KMS-11 (cell line): ENCODE measurements around the gene ACMSD.

Experiments used
- H2AFZ ChIP-seq: fragments of 200-600 bp; sonication (generic); 2 replicates; pipeline ENCODE4 v1.6.1; 2016; ENCODE audit warnings: antibody characterized with exemption, mixed run types, low read depth
- H3K27ac ChIP-seq: fragments of 200-600 bp; sonication (generic); 2 replicates; pipeline ENCODE4 v1.6.1; 2016; ENCODE audit warnings: mild to moderate bottlenecking, mixed run types
- H3K27me3 ChIP-seq: fragments of 200-600 bp; sonication (generic); 2 replicates; pipeline ENCODE4 v1.6.1; 2017; ENCODE audit warnings: mild to moderate bottlenecking, low read depth, mixed run types, moderate library complexity; ENCODE audit not compliant: insufficient read depth
- H3K36me3 ChIP-seq: fragments of 200-600 bp; sonication (generic); 2 replicates; pipeline ENCODE4 v1.6.1; 2017; ENCODE audit warnings: mild to moderate bottlenecking, mixed run types; ENCODE audit not compliant: insufficient read depth
- H3K4me1 ChIP-seq: fragments of 200-600 bp; sonication (generic); 2 replicates; pipeline ENCODE4 v1.6.1; 2016; ENCODE audit warnings: mild to moderate bottlenecking, low read depth, mixed run types; ENCODE audit not compliant: poor library complexity, severe bottlenecking
- H3K4me2 ChIP-seq: fragments of 200-600 bp; sonication (generic); 2 replicates; pipeline ENCODE4 v1.7.0; 2016; ENCODE audit warnings: mild to moderate bottlenecking, mixed run types
- H3K4me3 ChIP-seq: fragments of 200-600 bp; sonication (generic); IDR thresholded peaks from 2 replicates; pipeline ENCODE4 v1.6.1; 2017; ENCODE audit warnings: low read depth, low read length, mixed read lengths; ENCODE audit not compliant: insufficient read depth
- H3K79me2 ChIP-seq: fragments of 200-600 bp; sonication (generic); 2 replicates; pipeline ENCODE4 v1.6.1; 2016; ENCODE audit warnings: low read depth, mixed run types; ENCODE audit not compliant: insufficient read depth
- H3K9ac ChIP-seq: fragments of 200-600 bp; sonication (generic); 2 replicates; pipeline ENCODE4 v1.6.1; 2016; ENCODE audit warnings: mild to moderate bottlenecking, mixed run types
- H4K20me1 ChIP-seq: fragments of 200-600 bp; sonication (generic); 2 replicates; pipeline ENCODE4 v1.6.1; 2016; ENCODE audit warnings: mild to moderate bottlenecking, mixed run types; ENCODE audit not compliant: insufficient read depth
- CTCF ChIP-seq: fragments of 200-600 bp; sonication (generic); conservative IDR thresholded peaks from 2 replicates; pipeline ENCODE4 v1.6.1; 2017; ENCODE audit warnings: low read depth, mild to moderate bottlenecking, antibody characterized with exemption, low read length, moderate library complexity, mixed read lengths

The ACMSD gene

GRCh38 chr2:134838143-134838620 is at the start of gene ACMSD:
Gene ACMSD (plus strand): TSS chr2:134838616. CDS start chr2:134838683, 67 bp downstream.
- Histone ChIP-seq H3K79me2 (no peaks in the 10 kb centered on the region), H3K4me2 (no peak within 1 kb of the TSS), H3K4me1 (no peaks in the 10 kb centered on the region), H3K27ac (no peak within 1 kb of the TSS), H3K36me3 (no peaks in the 10 kb centered on the region), H3K27me3 (no peaks in the 10 kb centered on the region), H3K9ac (no peak within 1 kb of the TSS), H4K20me1 (no peaks in the 10 kb centered on the region), H2AFZ (no peak within 1 kb of the TSS), H3K4me3 (no peak within 1 kb of the TSS)
- no peak for TF ChIP-seq CTCF

- Histone ChIP-seq H3K27ac (no peak overlapping the region), H3K36me3 (no peaks in the 10 kb centered on the region), H3K4me2 (no peak overlapping the region), H3K4me3 (no peak overlapping the region), H3K27me3 (no peaks in the 10 kb centered on the region), H4K20me1 (no peaks in the 10 kb centered on the region), H2AFZ (no peak overlapping the region), H3K9ac (no peak overlapping the region), H3K4me1 (no peaks in the 10 kb centered on the region), H3K79me2 (no peaks in the 10 kb centered on the region)
- TF ChIP-seq CTCF = no peak
Observed at GRCh38 chr2:134790487-134790886, 47.9 kb upstream of the ACMSD start.

- H3K4me1 ChIP-seq = no peaks in the 10 kb centered on the region
- H3K79me2 ChIP-seq = no peaks in the 10 kb centered on the region
- H3K36me3 ChIP-seq = no peaks in the 10 kb centered on the region
- no peaks in the 10 kb centered on the region for H3K27me3 ChIP-seq
- TF ChIP-seq CTCF = no peak
- H2AFZ ChIP-seq = no peak overlapping the region
- H3K9ac ChIP-seq = no peak overlapping the region
- no peak overlapping the region for H3K4me2 ChIP-seq
- H3K4me3 ChIP-seq = no peak overlapping the region
- no peaks in the 10 kb centered on the region for H4K20me1 ChIP-seq
- H3K27ac ChIP-seq = no peak overlapping the region
Observed at GRCh38 chr2:134791616-134792015, 46.8 kb upstream of the ACMSD start.

- Histone ChIP-seq H3K36me3 (no peaks in the 10 kb centered on the region), H3K4me2 (no peak overlapping the region), H3K4me1 (no peaks in the 10 kb centered on the region), H3K79me2 (no peaks in the 10 kb centered on the region), H3K4me3 (no peak overlapping the region), H3K27ac (no peak overlapping the region), H3K9ac (no peak overlapping the region), H3K27me3 (no peaks in the 10 kb centered on the region), H2AFZ (no peak overlapping the region), H4K20me1 (no peaks in the 10 kb centered on the region)
- no peak for TF ChIP-seq CTCF
Observed at GRCh38 chr2:134792186-134792585, 46.2 kb upstream of the ACMSD start.
